ENCODE measurements around the gene PFN4.
"Not testable (repeated sequence)": the region's sequence is repeated elsewhere in the genome, so short reads cannot be mapped to it uniquely, and the experiment has no call there.

Gene PFN4

GRCh38 chr2:24123195-24123921, at the start of gene PFN4, which contains the start of gene FAM228B:
Gene PFN4, minus strand, starts transcription at chr2:24123334. Its CDS starts 799 bp downstream, at chr2:24122535.
Gene FAM228B, plus strand, starts transcription at chr2:24123469. Its CDS starts 893 bp downstream, at chr2:24124362.
- DNase-seq, result peak; percentile 75

- no peak for DNase-seq
Measured at GRCh38 chr2:24169023-24169422, 45.9 kb upstream of the PFN4 start.

GRCh38 chr2:24164416-24164973, 41.4 kb upstream of the PFN4 start:
- no peak for DNase-seq

GRCh38 chr2:24163601-24164000, 40.5 kb upstream of the PFN4 start:
- no peak for DNase-seq

- no peak for DNase-seq
Measured at GRCh38 chr2:24163186-24163585, 40.1 kb upstream of the PFN4 start.

- DNase-seq, result no peak
Measured at GRCh38 chr2:24162494-24162893, 39.4 kb upstream of the PFN4 start.

GRCh38 chr2:24160761-24161160, 37.6 kb upstream of the PFN4 start:
- DNase-seq, result no peak

GRCh38 chr2:24159708-24160107, 36.6 kb upstream of the PFN4 start:
- no peak for DNase-seq

GRCh38 chr2:24158131-24158530, 35.0 kb upstream of the PFN4 start:
- DNase-seq, result no peak

- no peak for DNase-seq
Measured at GRCh38 chr2:24153478-24153877, 30.3 kb upstream of the PFN4 start.

GRCh38 chr2:24152413-24153197, 29.5 kb upstream of the PFN4 start:
- DNase-seq, result no peak

- no peak for DNase-seq
Measured at GRCh38 chr2:24147364-24147763, 24.2 kb upstream of the PFN4 start.

- DNase-seq, result not testable (repeated sequence)
Measured at GRCh38 chr2:24140305-24140704, 17.2 kb upstream of the PFN4 start.

GRCh38 chr2:24132543-24132942, 9.4 kb upstream of the PFN4 start:
- no peak for DNase-seq

GRCh38 chr2:24125956-24126355, 2.8 kb upstream of the PFN4 start:
- no peak for DNase-seq

- DNase-seq, result peak; percentile 71
Measured at GRCh38 chr2:24123922-24124580, 917 bp upstream of the PFN4 start.

GRCh38 chr2:24122366-24123194, 554 bp downstream of the PFN4 start:
- DNase-seq, result no peak

GRCh38 chr2:24121469-24121868, 1.7 kb downstream of the PFN4 start:
- DNase-seq, result no peak

GRCh38 chr2:24121066-24121465, 2.1 kb downstream of the PFN4 start:
- DNase-seq, result no peak

- no peak for DNase-seq
Measured at GRCh38 chr2:24117902-24118301, 5.2 kb downstream of the PFN4 start.

- no peak for DNase-seq
Measured at GRCh38 chr2:24115057-24115456, 8.1 kb downstream of the PFN4 start.

GRCh38 chr2:24111407-24111901, 11.7 kb downstream of the PFN4 start:
- DNase-seq, result no peak
